Common myeloid progenitor, CD34-positive (primary cell): ENCODE measurements around the gene TACR1.

Source experiments
- CTCF ChIA-PET: fragments of 350-600 bp; sonication (Branson Sonifier 250); formaldehyde crosslinking; loops from one replicate; lab custom pipeline; 2021; ENCODE audit warnings: antibody characterized with exemption; lab: Charles Lee
- POLR2A ChIA-PET: fragments of 350-600 bp; sonication (Branson Sonifier 250); formaldehyde crosslinking; loops from one replicate; lab custom pipeline; 2021; ENCODE audit warnings: antibody characterized with exemption; lab: Charles Lee
- DNase-seq, 3 donors: peaks; one replicate each; pipeline versions ENCODE4 v3.0.0 to v3.0.0-alpha.2; 2013
- H3K27ac ChIP-seq, 2 experiments: 1 replicate in 1 of 2; 2 replicates in 1 of 2; pipeline ENCODE4 v1.7.0; 2013; ENCODE audit warnings: inconsistent platforms in 2 of 2, low read length in 2 of 2, mild to moderate bottlenecking in 2 of 2, low read depth in 1 of 2, moderate library complexity in 1 of 2; ENCODE audit not compliant: severe bottlenecking in 2 of 2, insufficient read depth in 1 of 2, poor library complexity in 1 of 2
- H3K27me3 ChIP-seq, 5 experiments: replicated peaks in 2 of 5; 1 replicate in 3 of 5; 2 replicates in 2 of 5; pipeline versions ENCODE4 v1.6.1 to v1.7.0; 2013; ENCODE audit warnings: low read length in 4 of 5, mild to moderate bottlenecking in 2 of 5, moderate library complexity in 2 of 5, inconsistent platforms in 1 of 5; ENCODE audit not compliant: insufficient read depth in 5 of 5, control insufficient read depth in 4 of 5
- H3K36me3 ChIP-seq, 4 experiments: 1 replicate in 2 of 4; 2 replicates in 2 of 4; pipeline versions ENCODE4 v1.6.1 to v1.7.0; 2013; ENCODE audit warnings: low read length in 3 of 4, control low read depth in 1 of 4, mild to moderate bottlenecking in 1 of 4; ENCODE audit not compliant: control insufficient read depth in 4 of 4, insufficient read depth in 4 of 4
- H3K4me1 ChIP-seq, 4 experiments: 1 replicate in 3 of 4; 2 replicates in 1 of 4; pipeline versions ENCODE4 v1.6.1 to v1.7.1; 2013; ENCODE audit warnings: low read length in 3 of 4, mild to moderate bottlenecking in 3 of 4, control low read depth in 1 of 4, inconsistent platforms in 1 of 4, moderate library complexity in 1 of 4; ENCODE audit not compliant: control insufficient read depth in 4 of 4, insufficient read depth in 4 of 4; ENCODE audit errors: control extremely low read depth in 1 of 4
- H3K4me3 ChIP-seq, 7 experiments: 1 replicate in 4 of 7; 2 replicates in 3 of 7; pipeline versions ENCODE4 v1.5.1 to v1.7.0; 2013; ENCODE audit warnings: mild to moderate bottlenecking in 7 of 7, low read length in 6 of 7, moderate library complexity in 6 of 7, inconsistent platforms in 2 of 7, low read depth in 2 of 7, control low read depth in 1 of 7; ENCODE audit not compliant: insufficient read depth in 4 of 7, control insufficient read depth in 1 of 7; ENCODE audit errors: extremely low read depth in 1 of 7
- H3K9me3 ChIP-seq, 5 experiments: 1 replicate in 4 of 5; 2 replicates in 1 of 5; pipeline versions ENCODE4 v1.6.1 to v1.7.1; 2013; ENCODE audit warnings: low read length in 4 of 5, mild to moderate bottlenecking in 2 of 5, inconsistent platforms in 1 of 5, low read depth in 1 of 5, moderate library complexity in 1 of 5; ENCODE audit not compliant: control insufficient read depth in 4 of 5, insufficient read depth in 2 of 5; ENCODE audit errors: control extremely low read depth in 1 of 5
- WGBS: methylation state at CpG from one replicate; pipeline ENCODE4 v1.1.5; 2013; ENCODE audit not compliant: insufficient coverage; 5-methylcytosine and 5-hydroxymethylcytosine counted together

TACR1 gene

DNA sequence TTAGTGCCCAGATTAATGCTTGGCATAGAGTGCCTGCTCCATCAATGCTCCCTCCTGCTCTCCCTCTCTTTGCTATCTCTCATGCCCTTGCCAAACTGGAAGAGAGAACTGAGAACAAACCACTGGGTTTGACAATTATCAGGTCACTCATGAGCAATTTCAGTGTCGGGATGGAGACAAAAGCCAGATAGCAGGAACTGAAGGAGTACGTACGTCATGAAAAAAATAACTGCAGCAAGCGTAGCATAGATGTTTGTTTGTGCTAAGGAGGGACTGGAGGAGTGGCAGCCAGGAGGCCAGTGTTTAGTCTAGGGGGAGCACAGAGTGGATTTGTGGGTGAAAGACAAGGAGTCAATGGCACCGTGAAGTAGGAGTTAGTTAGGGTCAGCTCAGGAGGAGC, 127.6 kb downstream of the TACR1 start:
- H3K27ac ChIP-seq: no peak overlapping the region
- H3K36me3 ChIP-seq: no peaks in the 10 kb centered on the region
- H3K4me1 ChIP-seq: no peaks in the 10 kb centered on the region
- ChIA-PET POLR2A (no interaction called here), CTCF (no interaction called here)
- no peak for DNase-seq
- WGBS: 97% methylated on average over 5 of the region's 5 CpGs
- no peaks in the 10 kb centered on the region for H3K9me3 ChIP-seq
- H3K4me3 ChIP-seq: no peak overlapping the region
- no peaks in the 10 kb centered on the region for H3K27me3 ChIP-seq

DNA sequence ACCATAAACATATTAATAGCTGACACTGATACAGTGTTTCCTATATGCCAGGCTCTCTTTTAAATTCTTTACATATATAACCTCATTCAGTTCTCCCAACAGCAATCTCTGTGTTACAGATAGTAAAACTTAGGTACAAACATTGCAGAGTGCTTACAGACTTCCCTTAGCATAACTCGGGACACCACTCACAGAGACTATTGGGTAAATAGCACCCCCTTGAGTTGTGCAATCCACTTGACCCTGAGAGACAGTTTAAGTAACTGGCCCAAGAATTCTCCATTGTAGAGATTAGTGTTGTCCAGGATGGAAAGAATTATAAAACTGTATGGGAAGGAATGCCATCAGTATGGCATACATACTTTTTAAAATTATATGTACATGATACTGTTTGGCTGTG, 130.8 kb downstream of the TACR1 start:
- 100% methylated on average over 1 of the region's 1 CpG for WGBS
- Histone ChIP-seq H3K4me3 (no peak overlapping the region), H3K27me3 (no peaks in the 10 kb centered on the region), H3K27ac (no peak overlapping the region), H3K9me3 (no peaks in the 10 kb centered on the region), H3K36me3 (no peaks in the 10 kb centered on the region), H3K4me1 (no peaks in the 10 kb centered on the region)
- ChIA-PET POLR2A (no interaction called here), CTCF (interaction anchor here (0.6 to 1.4 kb wide), 3 partner anchors 12 to 352 kb away, joined by 3 read pairs; no protein-coding TSS in a partner anchor)
- DNase-seq: no peak

DNA sequence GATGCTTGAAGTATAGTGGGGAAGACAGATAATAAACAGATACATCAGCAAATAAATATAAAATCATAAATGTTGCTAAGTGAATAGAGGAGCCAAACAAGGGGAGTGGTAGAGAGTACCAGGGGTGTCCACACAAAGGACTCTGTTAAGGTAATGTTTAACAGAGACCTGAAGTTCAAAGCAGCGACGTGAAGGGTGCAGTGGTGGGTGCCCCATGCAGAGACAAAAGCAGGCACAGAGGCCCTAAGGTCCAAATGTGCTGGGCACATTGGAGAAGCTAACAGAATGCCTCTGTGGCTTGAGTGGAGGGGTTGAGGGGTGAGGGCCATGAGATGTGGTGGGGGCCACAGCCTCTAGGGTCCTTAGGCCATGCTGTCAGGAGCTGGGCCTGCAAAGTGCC, 131.8 kb downstream of the TACR1 start:
- POLR2A ChIA-PET: no interaction called here
- no peak for DNase-seq
- Histone ChIP-seq H3K9me3 (no peaks in the 10 kb centered on the region), H3K4me3 (no peak overlapping the region), H3K4me1 (no peaks in the 10 kb centered on the region), H3K27me3 (no peaks in the 10 kb centered on the region), H3K27ac (no peak overlapping the region), H3K36me3 (no peaks in the 10 kb centered on the region)
- CTCF ChIA-PET: no interaction called here
- WGBS: 96% methylated on average over 2 of the region's 2 CpGs

DNA sequence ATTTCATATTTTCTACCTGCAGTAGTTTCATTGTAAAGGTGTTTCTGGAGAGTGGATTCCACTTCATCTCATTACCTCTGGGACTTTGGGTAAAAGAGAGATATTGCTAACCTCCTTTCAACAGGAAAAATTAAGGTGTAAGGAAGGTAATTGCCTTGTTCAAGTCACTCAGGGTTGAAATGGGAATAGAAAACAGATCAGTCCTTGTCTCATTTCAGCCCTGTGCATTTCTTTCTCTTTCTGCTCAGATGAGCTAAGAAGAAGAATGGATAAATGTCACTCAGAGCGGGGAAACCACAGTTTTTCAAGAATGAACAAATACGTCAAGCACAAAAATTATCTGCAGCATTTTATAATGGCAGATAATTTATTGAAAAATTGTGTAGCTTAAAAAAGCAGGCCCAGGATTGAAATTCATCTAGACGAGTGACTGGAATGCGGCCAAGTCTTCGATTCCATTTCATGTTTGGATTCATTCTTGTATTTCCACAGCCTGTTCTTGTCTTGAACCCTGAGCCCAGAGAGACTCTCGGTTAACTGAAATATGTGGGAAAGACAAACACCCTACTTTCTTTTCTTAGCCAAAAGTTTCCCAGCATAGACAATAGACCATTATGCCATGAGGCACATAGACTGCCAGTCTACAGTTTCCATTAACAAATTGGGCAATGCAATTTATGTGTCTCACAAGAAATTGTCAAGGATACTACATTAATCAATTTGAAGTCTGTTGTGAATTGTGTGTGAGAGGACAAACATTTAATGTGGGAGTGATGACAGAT, 133.0 kb downstream of the TACR1 start:
- ChIA-PET POLR2A (no interaction called here), CTCF (interaction anchor here (0.6 to 2.1 kb wide), 8 partner anchors 8 to 544 kb away, joined by 3 to 6 read pairs (median 4); no protein-coding TSS in a partner anchor)
- H3K9me3 ChIP-seq: no peaks in the 10 kb centered on the region
- no peaks in the 10 kb centered on the region for H3K36me3 ChIP-seq
- DNase-seq: no peak
- H3K4me3 ChIP-seq: no peak overlapping the region
- no peak overlapping the region for H3K27ac ChIP-seq
- 93% methylated on average over 4 of the region's 6 CpGs for WGBS
- no peaks in the 10 kb centered on the region for H3K27me3 ChIP-seq
- H3K4me1 ChIP-seq: no peaks in the 10 kb centered on the region

DNA sequence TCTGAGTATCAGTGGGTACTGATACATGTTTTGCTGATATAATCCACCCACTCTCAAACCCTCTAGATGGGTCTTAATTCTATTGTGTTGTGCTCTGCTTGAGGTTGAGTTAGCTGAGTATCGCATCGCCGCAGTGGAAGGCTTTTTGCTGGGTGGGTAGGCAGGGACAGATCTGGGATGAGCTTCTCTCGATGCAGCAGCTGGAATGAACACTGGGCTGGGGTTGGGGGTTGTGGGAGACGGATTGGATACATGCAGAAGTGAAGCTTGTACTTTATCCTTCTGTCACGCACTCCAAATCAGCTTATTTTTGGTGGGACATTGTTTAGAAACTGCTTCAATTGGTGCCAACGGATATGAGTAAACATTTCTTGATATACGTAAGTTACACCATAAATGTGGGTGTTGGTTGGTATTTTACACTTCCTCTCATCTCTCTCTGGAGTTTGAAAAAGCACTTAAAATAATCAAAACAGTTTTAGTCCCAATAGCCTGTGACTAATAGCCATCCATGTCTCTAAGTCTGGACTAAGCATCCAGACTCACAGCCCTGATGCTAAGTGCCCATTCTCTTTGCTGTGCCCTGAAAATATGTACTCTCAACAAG, 133.8 kb downstream of the TACR1 start:
- no peaks in the 10 kb centered on the region for H3K36me3 ChIP-seq
- H3K27ac ChIP-seq: no peak overlapping the region
- ChIA-PET CTCF (interaction anchor here (0.6 to 2.1 kb wide), 11 partner anchors 9 to 545 kb away, joined by 3 to 6 read pairs (median 3); no protein-coding TSS in a partner anchor), POLR2A (no interaction called here)
- H3K27me3 ChIP-seq: no peaks in the 10 kb centered on the region
- H3K4me1 ChIP-seq: peaks cover 0 to 3% (median 1%) of the 10 kb centered on the region in 4 experiments
- no peak overlapping the region for H3K4me3 ChIP-seq
- 93% methylated on average over 3 of the region's 8 CpGs for WGBS
- no peaks in the 10 kb centered on the region for H3K9me3 ChIP-seq
- DNase-seq: no peak

DNA sequence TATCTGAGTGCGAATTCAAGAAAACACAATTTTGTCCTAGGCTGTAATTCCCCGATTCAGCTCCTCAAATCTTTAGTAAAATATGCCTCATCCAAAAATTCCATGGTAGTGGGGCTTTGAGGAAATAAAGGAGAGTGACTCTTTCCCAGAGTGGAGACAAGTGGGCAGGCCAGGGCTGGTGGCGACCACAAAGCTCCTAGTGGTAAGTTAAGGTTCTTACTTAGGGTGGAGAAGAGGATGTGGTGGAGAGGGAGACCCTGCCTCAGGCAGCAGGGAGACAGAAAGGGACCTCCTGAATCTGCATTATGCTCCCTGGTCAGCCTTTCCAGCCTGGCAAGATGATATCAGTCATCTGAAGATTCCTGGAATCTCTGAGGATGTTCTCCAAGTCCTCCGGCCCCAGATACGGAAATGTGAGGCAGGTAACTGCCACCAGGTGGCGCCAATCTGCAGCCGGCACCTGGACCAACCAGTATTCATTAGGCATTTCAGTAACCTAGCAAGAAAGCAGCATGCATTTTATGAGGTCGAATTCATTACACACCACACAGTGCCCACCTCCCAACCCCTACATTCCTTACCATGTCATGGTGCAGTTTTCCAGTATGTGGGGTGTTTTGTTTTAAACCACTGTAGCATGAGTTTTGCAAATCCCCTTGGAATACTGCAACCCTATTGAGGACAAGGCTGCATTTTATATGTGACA, 134.5 kb downstream of the TACR1 start:
- peak; percentile 14 to 51 (median 45) for DNase-seq
- no peaks in the 10 kb centered on the region for H3K36me3 ChIP-seq
- POLR2A ChIA-PET: no interaction called here
- CTCF ChIA-PET: interaction anchor here (0.8 to 2.1 kb wide), 11 partner anchors 9 to 545 kb away, joined by 3 to 6 read pairs (median 3); no protein-coding TSS in a partner anchor
- no peaks in the 10 kb centered on the region for H3K27me3 ChIP-seq
- H3K9me3 ChIP-seq: no peaks in the 10 kb centered on the region
- no peak overlapping the region for H3K27ac ChIP-seq
- peaks cover 0 to 3% (median 1%) of the 10 kb centered on the region in 4 experiments for H3K4me1 ChIP-seq
- no peak overlapping the region for H3K4me3 ChIP-seq
- 33% methylated on average over 4 of the region's 8 CpGs for WGBS
